ENCODE results near the gene SEMA6A. TPM values are rescaled to one million over a fixed set of nuclear protein-coding genes. Genes with fewer than 3 reads are reported as not detected.

SEMA6A gene
- total and polyA plus RNA-seq, 2 of the 13 experiments (the other 11 are each of a cell fraction or from before 2014, with no cell fraction given): 5.1 to 6.5 TPM

- TF ChIP-seq CBX2 (IDR thresholded peaks at IDR 0.05; ENCODE audit: low read depth, low read length): no peak
- peak; percentile 54; the same call in 1 of the 2 replicates for TF ChIP-seq CBX2 (CRISPR knock-in tag; IDR thresholded peaks at IDR 0.05; ENCODE audit: low read depth)
- peak; percentile 58; the same call in 1 of the 2 replicates for TF ChIP-seq SOX5 (CRISPR knock-in tag; IDR thresholded peaks at IDR 0.05; ENCODE audit: borderline replicate concordance)
- TF ChIP-seq NFKBIZ (CRISPR knock-in tag; IDR thresholded peaks at IDR 0.05): peak; percentile 71; the same call in 1 of the 2 replicates
- TF ChIP-seq THRA (CRISPR knock-in tag; IDR thresholded peaks at IDR 0.05; ENCODE audit: borderline replicate concordance): peak; percentile 51; the same call in 1 of the 2 replicates
- peak; percentile 47; the same call in 1 of the 2 replicates for TF ChIP-seq ZNF891 (CRISPR knock-in tag; IDR thresholded peaks at IDR 0.05)
- no peak for TF ChIP-seq ZNF24 (IDR thresholded peaks at IDR 0.05)
- 0 out of 2 replicates have a peak, but pooled peaks have one; percentile 38 for TF ChIP-seq MIER2 (CRISPR knock-in tag; IDR thresholded peaks at IDR 0.05)
- 0 out of 2 replicates have a peak, but pooled peaks have one; percentile 39 for TF ChIP-seq IRF2 (CRISPR knock-in tag; IDR thresholded peaks at IDR 0.05)
- peak; percentile 82 for TF ChIP-seq ZFP91 (CRISPR knock-in tag; IDR thresholded peaks at IDR 0.05; ENCODE audit: borderline replicate concordance)
- peak; percentile 73; the same call in 1 of the 2 replicates for TF ChIP-seq ZGPAT (CRISPR knock-in tag; IDR thresholded peaks at IDR 0.05)
- TF ChIP-seq AHR (CRISPR knock-in tag; IDR thresholded peaks at IDR 0.05): peak; percentile 40; the same call in 1 of the 2 replicates
- no peak for TF ChIP-seq SP1 (IDR thresholded peaks at IDR 0.05)
- TF ChIP-seq SP1 (CRISPR knock-in tag; IDR thresholded peaks at IDR 0.05): peak; percentile 87
- peak; percentile 100 for TF ChIP-seq HINFP (CRISPR knock-in tag; IDR thresholded peaks at IDR 0.05; ENCODE audit: low read depth)
- TF ChIP-seq MAX (IDR thresholded peaks at IDR 0.05): peak; percentile 35; the same call in 1 of the 2 replicates
- TF ChIP-seq NRL (CRISPR knock-in tag; IDR thresholded peaks at IDR 0.05; ENCODE audit: borderline replicate concordance): peak; percentile 74; the same call in 1 of the 2 replicates
- TF ChIP-seq HOXA7 (CRISPR knock-in tag; IDR thresholded peaks at IDR 0.05): no peak
- no peak; the same call in 1 of the 2 replicates for TF ChIP-seq ZNF558 (CRISPR knock-in tag; IDR thresholded peaks at IDR 0.05; ENCODE audit: borderline replicate concordance)
- TF ChIP-seq E2F2 (CRISPR knock-in tag; IDR thresholded peaks at IDR 0.05; ENCODE audit: borderline replicate concordance): no peak
- no peak; the same call in 1 of the 2 replicates for TF ChIP-seq MED13 (CRISPR knock-in tag; IDR thresholded peaks at IDR 0.05)
- TF ChIP-seq FOXO1 (CRISPR knock-in tag; IDR thresholded peaks at IDR 0.05): peak; percentile 55
Measured at GRCh38 chr5:116574367-116575325, at the start of gene SEMA6A (continued).

All from HepG2 (cell line).